Small intestine (tissue), 7 donors: ENCODE data around the gene TNS3. TPM values are rescaled to one million over a fixed set of nuclear protein-coding genes. Genes with fewer than 3 reads are reported as not detected.

Experiments
- DNase-seq, 2 donors: peaks; one replicate each; pipeline versions ENCODE4 v3.0.0 to v3.0.0-alpha.2; 2013
- FAIRE-seq: peaks from 2 replicates; lab custom pipeline; 2012; peaks lifted over from hg19 to GRCh38; lab: Jason Lieb, UNC
- H3K27ac ChIP-seq, 3 donors: one replicate each; pipeline ENCODE4 v1.5.1; 2013; ENCODE audit warnings: low read length in 2 of 3, mild to moderate bottlenecking in 2 of 3, control low read depth in 1 of 3, inconsistent platforms in 1 of 3, low read depth in 1 of 3, moderate library complexity in 1 of 3
- H3K27me3 ChIP-seq, 3 donors: one replicate each; pipeline ENCODE4 v1.6.1; 2013; ENCODE audit warnings: low read length in 3 of 3, inconsistent platforms in 1 of 3; ENCODE audit not compliant: control insufficient read depth in 3 of 3, insufficient read depth in 3 of 3
- H3K36me3 ChIP-seq, 3 donors: one replicate each; pipeline ENCODE4 v1.6.1; 2013; ENCODE audit warnings: low read length in 3 of 3, inconsistent platforms in 1 of 3, low read depth in 1 of 3, mild to moderate bottlenecking in 1 of 3, moderate library complexity in 1 of 3; ENCODE audit not compliant: control insufficient read depth in 3 of 3, insufficient read depth in 2 of 3
- H3K4me1 ChIP-seq, 3 donors: one replicate each; pipeline ENCODE4 v1.6.1; 2013; ENCODE audit warnings: low read length in 2 of 3, inconsistent platforms in 1 of 3, low read depth in 1 of 3, mild to moderate bottlenecking in 1 of 3, moderate library complexity in 1 of 3; ENCODE audit not compliant: control insufficient read depth in 3 of 3, insufficient read depth in 2 of 3
- H3K4me3 ChIP-seq, 3 donors: one replicate each; pipeline ENCODE4 v1.5.1; 2013; ENCODE audit warnings: low read length in 3 of 3, control low read depth in 1 of 3, inconsistent platforms in 1 of 3, low read depth in 1 of 3, mild to moderate bottlenecking in 1 of 3, moderate library complexity in 1 of 3
- H3K9me3 ChIP-seq, 2 donors: one replicate each; pipeline ENCODE4 v1.6.1; 2013; ENCODE audit warnings: low read depth in 1 of 2, low read length in 1 of 2; ENCODE audit not compliant: control insufficient read depth in 2 of 2, insufficient read depth in 1 of 2
- WGBS, 3 donors: extraction: QIAGEN DNeasy Blood & Tissue Kit; methylation state at CpG; one replicate each; pipeline ENCODE4 v1.1.7; 2013; 5-methylcytosine and 5-hydroxymethylcytosine counted together
- polyA plus RNA-seq, 4 donors: library from polyadenylated mRNA; stranded (reverse) in 3 of 4; unstranded in 1 of 4; fragments of 200-250 nt in 3 of 4; fragments of 120-200 nt in 1 of 4; gene quantifications; one replicate each; pipeline versions ENCODE4 v1.2.1 to v1.2.3, GENCODE V29; 2013
- donor health status: healthy with polysubstance abuse.
- donor health status: control.
- donor health status: control.
- donor health status: Bipolar disorder and iron deficiency.
- donor health status: healthy.

TNS3 gene
- polyA plus RNA-seq, 4 donors, result 17.2 to 67.1 (median 27.3) TPM

GRCh38 chr7:47535704-47536628 is 45.9 kb downstream of the TNS3 start:
- Histone ChIP-seq H3K36me3 (peaks cover 0 to 22% (median 0%) of the 10 kb centered on the region in 3 donors), H3K9me3 (no peaks in the 10 kb centered on the region), H3K27ac (peak overlapping the region; percentile 18 to 86 (median 64)), H3K27me3 (no peaks in the 10 kb centered on the region), H3K4me1 (peaks cover 3 to 64% (median 12%) of the 10 kb centered on the region in 3 donors), H3K4me3 (peak overlapping the region in 2 of 3 donors; percentile 41 to 49)
- DNase-seq (peak; percentile 53 to 79), FAIRE-seq (no peak)
- WGBS, 3 donors, result 53 to 70% (median 61%) methylated on average over 23 of the region's 23 CpGs

- H3K9me3 ChIP-seq, result no peaks in the 10 kb centered on the region
- FAIRE-seq, result no peak
- H3K4me3 ChIP-seq, result peak overlapping the region in 1 of 3 donors; percentile 5
- peak; percentile 56 to 75 for DNase-seq
- H3K4me1 ChIP-seq, result peaks cover 3 to 56% (median 8%) of the 10 kb centered on the region in 3 donors
- peak overlapping the region; percentile 18 to 86 (median 64) for H3K27ac ChIP-seq
- no peaks in the 10 kb centered on the region for H3K27me3 ChIP-seq
- 16 to 58% (median 39%) methylated on average over 5 of the region's 5 CpGs for WGBS, 3 donors
- H3K36me3 ChIP-seq, result peaks cover 0 to 16% (median 0%) of the 10 kb centered on the region in 3 donors
These were observed 46.7 kb downstream of the TNS3 start for GRCh38 chr7:47535035-47535703.

- H3K36me3 ChIP-seq, result peaks cover 0 to 16% (median 0%) of the 10 kb centered on the region in 3 donors
- FAIRE-seq (no peak), DNase-seq (peak in 1 of 2 donors; percentile 55)
- H3K27ac ChIP-seq, result peak overlapping the region in 2 of 3 donors; percentile 64 to 86
- 50 to 75% (median 60%) methylated on average over 10 of the region's 10 CpGs for WGBS, 3 donors
- H3K4me3 ChIP-seq, result no peak overlapping the region
- H3K4me1 ChIP-seq, result peaks cover 3 to 49% (median 8%) of the 10 kb centered on the region in 3 donors
- no peaks in the 10 kb centered on the region for H3K27me3 ChIP-seq
- H3K9me3 ChIP-seq, result no peaks in the 10 kb centered on the region
These were observed 47.4 kb downstream of the TNS3 start for GRCh38 chr7:47534322-47535034.

GRCh38 chr7:47531584-47532492 is 50.1 kb downstream of the TNS3 start:
- peaks cover 0 to 33% (median 5%) of the 10 kb centered on the region in 3 donors for H3K4me1 ChIP-seq
- DNase-seq (no peak), FAIRE-seq (no peak)
- H3K27me3 ChIP-seq, result no peaks in the 10 kb centered on the region
- H3K27ac ChIP-seq, result peak overlapping the region in 1 of 3 donors; percentile 6
- H3K4me3 ChIP-seq, result no peak overlapping the region
- H3K9me3 ChIP-seq, result no peaks in the 10 kb centered on the region
- WGBS, 3 donors, result 91 to 96% (median 93%) methylated on average over 16 to 17 of the region's 17 CpGs
- peaks cover 0 to 24% (median 0%) of the 10 kb centered on the region in 3 donors for H3K36me3 ChIP-seq

- no peak overlapping the region for H3K27ac ChIP-seq
- H3K27me3 ChIP-seq, result no peaks in the 10 kb centered on the region
- no peak overlapping the region for H3K4me3 ChIP-seq
- DNase-seq (no peak), FAIRE-seq (no peak)
- WGBS, 3 donors, result 78 to 86% (median 86%) methylated on average over 6 of the region's 6 CpGs
- peaks cover 0 to 15% (median 2%) of the 10 kb centered on the region in 3 donors for H3K4me1 ChIP-seq
- H3K36me3 ChIP-seq, result peaks cover 0 to 42% (median 2%) of the 10 kb centered on the region in 3 donors
- no peaks in the 10 kb centered on the region for H3K9me3 ChIP-seq
These were observed 51.9 kb downstream of the TNS3 start for GRCh38 chr7:47529826-47530555.

GRCh38 chr7:47529405-47529804 is 52.5 kb downstream of the TNS3 start:
- FAIRE-seq (no peak), DNase-seq (peak in 1 of 2 donors; percentile 55)
- WGBS, 3 donors, result 72 to 92% (median 76%) methylated on average over 1 of the region's 1 CpG
- H3K9me3 ChIP-seq, result no peaks in the 10 kb centered on the region
- H3K27ac ChIP-seq, result peak overlapping the region in 1 of 3 donors; percentile 6
- peaks cover 0 to 43% (median 2%) of the 10 kb centered on the region in 3 donors for H3K36me3 ChIP-seq
- no peaks in the 10 kb centered on the region for H3K27me3 ChIP-seq
- peaks cover 0 to 10% (median 2%) of the 10 kb centered on the region in 3 donors for H3K4me1 ChIP-seq
- no peak overlapping the region for H3K4me3 ChIP-seq

- WGBS, 3 donors, result 78 to 89% (median 82%) methylated on average over 6 of the region's 6 CpGs
These were observed 53.4 kb downstream of the TNS3 start for GRCh38 chr7:47528471-47528870.

More at GRCh38 chr7:47528471-47528870, 53.4 kb downstream of the TNS3 start:
- Histone ChIP-seq H3K27ac (peak overlapping the region in 1 of 3 donors; percentile 54), H3K27me3 (no peaks in the 10 kb centered on the region), H3K4me3 (no peak overlapping the region), H3K36me3 (peaks cover 0 to 52% (median 2%) of the 10 kb centered on the region in 3 donors), H3K4me1 (peaks cover 0 to 5% (median 2%) of the 10 kb centered on the region in 3 donors), H3K9me3 (no peaks in the 10 kb centered on the region)
- DNase-seq, result no peak
- FAIRE-seq, result no peak
